Muscle layer of colon (tissue), 2 donors: ENCODE data around the gene CDH1.

ENCODE experiments used
- H3K27ac ChIP-seq: one replicate; pipeline ENCODE4 v1.7.0; 2013; ENCODE audit warnings: low read depth, mild to moderate bottlenecking, low read length, moderate library complexity
- H3K27me3 ChIP-seq, 2 donors: one replicate each; pipeline ENCODE4 v1.7.0; 2013; ENCODE audit warnings: low read length in 2 of 2, mild to moderate bottlenecking in 2 of 2; ENCODE audit not compliant: insufficient read depth in 2 of 2, control insufficient read depth in 1 of 2
- H3K36me3 ChIP-seq: one replicate; pipeline ENCODE4 v1.7.0; 2013; ENCODE audit warnings: mild to moderate bottlenecking, low read length; ENCODE audit not compliant: insufficient read depth
- H3K4me1 ChIP-seq: one replicate; pipeline ENCODE4 v1.7.0; 2013; ENCODE audit warnings: mild to moderate bottlenecking, low read length; ENCODE audit not compliant: insufficient read depth
- H3K4me3 ChIP-seq, 2 donors: one replicate each; pipeline ENCODE4 v1.7.0; 2013; ENCODE audit warnings: low read length in 2 of 2, low read depth in 1 of 2, mild to moderate bottlenecking in 1 of 2, moderate library complexity in 1 of 2
- H3K9ac ChIP-seq: one replicate; pipeline ENCODE4 v1.7.0; 2013; ENCODE audit warnings: low read length
- H3K9me3 ChIP-seq: one replicate; pipeline ENCODE4 v1.7.0; 2013; ENCODE audit warnings: mild to moderate bottlenecking, low read length
- donor health status: abdominal sarcoma.
- donor health status: Adenocarcinoma of cecum.

Gene CDH1

DNA sequence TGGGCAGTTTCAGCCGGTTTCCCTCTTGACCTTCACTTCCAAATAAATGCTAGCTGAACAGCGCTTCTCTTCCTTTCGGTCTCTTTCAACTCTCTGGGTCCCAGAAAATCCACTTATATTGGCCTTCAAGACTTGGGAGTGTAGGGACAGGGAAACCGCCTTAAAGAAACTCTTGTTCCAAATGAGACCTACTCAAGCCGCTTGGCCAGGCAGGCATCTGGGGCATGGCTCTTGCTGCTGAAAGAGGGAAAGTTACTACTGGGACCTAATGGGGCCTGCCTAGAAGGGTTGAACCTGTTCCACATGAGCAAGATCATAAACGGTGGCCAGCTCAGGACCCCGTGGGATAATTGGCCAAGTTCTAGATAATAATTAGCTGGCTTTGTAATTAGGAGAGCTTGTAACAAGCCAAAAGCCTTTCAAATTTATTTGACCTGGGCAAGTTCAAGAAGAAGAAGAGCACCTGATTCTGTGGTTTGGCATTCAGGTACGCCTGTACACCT, 13.2 kb downstream of the CDH1 start:
- H3K36me3 ChIP-seq: no peaks in the 10 kb centered on the region
- no peak overlapping the region for H3K9ac ChIP-seq
- H3K4me3 ChIP-seq: no peak overlapping the region
- H3K4me1 ChIP-seq: no peaks in the 10 kb centered on the region
- no peaks in the 10 kb centered on the region for H3K9me3 ChIP-seq
- H3K27ac ChIP-seq: no peak overlapping the region
- H3K27me3 ChIP-seq: no peaks in the 10 kb centered on the region

DNA sequence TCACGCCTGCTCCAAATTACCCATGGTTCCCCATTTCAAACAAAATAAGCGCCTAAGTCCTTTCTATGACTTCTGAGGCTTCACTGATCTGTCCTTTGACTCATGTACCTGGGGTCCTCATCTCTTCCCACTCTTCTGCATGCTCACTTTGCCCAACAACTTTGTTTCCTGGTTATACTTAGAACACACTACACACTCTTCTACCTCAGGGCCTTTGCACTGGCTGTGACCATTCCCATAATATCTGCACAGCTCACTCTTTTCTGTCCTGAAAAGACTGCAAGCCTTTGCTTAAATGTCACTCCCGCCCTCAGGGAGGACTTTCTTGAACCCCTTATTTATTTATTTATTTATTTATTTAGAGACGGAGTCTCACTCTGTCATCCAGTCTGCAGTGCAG, 14.1 kb downstream of the CDH1 start:
- no peaks in the 10 kb centered on the region for H3K9me3 ChIP-seq
- no peak overlapping the region for H3K9ac ChIP-seq
- H3K27me3 ChIP-seq: no peaks in the 10 kb centered on the region
- H3K27ac ChIP-seq: no peak overlapping the region
- no peaks in the 10 kb centered on the region for H3K4me1 ChIP-seq
- H3K4me3 ChIP-seq: no peak overlapping the region
- H3K36me3 ChIP-seq: no peaks in the 10 kb centered on the region

DNA sequence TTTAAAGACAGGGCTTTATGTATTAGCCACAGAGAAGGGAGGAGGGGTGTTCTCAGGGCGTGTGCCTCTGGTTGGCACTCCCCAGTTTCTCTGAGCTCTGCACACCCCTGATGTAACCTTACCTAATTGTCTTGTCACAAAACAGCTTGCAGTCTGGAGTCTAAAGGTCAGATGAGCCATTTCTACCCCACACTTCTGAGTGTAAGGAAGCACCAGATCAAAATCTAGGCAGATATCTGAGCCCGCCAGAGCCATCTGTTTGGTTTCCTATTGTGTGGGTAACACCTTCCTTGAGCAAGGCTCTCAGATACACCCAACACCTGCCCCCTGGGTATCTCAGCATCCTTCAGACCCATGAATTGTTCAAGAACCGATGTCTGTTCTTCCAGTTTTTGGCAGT, 15.5 kb downstream of the CDH1 start:
- no peak overlapping the region for H3K4me3 ChIP-seq
- no peak overlapping the region for H3K9ac ChIP-seq
- H3K36me3 ChIP-seq: no peaks in the 10 kb centered on the region
- no peak overlapping the region for H3K27ac ChIP-seq
- H3K4me1 ChIP-seq: no peaks in the 10 kb centered on the region
- no peaks in the 10 kb centered on the region for H3K27me3 ChIP-seq
- H3K9me3 ChIP-seq: no peaks in the 10 kb centered on the region

DNA sequence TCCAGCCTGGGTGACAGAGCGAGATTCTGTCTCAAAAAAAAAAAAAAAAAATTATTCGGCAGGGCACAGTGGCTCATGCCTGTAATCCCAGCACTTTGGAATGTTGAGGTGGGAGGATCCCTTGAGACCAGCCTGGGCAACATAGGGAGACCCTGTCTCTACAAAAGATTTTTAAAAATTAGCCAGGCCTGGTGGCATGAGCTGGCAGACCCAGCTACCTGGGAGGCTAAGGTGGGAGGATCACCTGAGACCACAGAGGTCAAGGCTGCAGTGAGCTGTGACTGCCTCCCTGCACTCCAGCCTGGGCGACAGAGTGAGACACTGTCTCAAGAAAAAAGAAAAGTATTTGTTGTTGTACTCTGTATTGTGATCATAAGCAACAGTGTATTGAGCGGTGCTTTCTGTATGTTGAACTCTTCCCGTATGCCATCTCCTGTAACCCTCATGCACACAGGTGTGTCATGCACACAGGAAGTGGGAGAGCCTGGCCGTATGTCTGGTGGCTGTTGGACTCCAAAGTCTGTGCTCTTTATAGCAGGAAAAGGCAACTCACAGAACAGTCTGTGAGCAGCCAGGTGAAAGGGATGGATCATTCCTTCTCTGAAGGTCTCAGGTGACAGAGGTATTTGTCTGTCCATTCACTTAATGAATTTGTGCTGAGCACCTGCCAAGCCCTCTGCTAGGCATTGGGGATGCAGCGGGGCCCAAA, 17.1 kb downstream of the CDH1 start:
- no peaks in the 10 kb centered on the region for H3K27me3 ChIP-seq
- H3K9ac ChIP-seq: no peak overlapping the region
- no peaks in the 10 kb centered on the region for H3K36me3 ChIP-seq
- no peak overlapping the region for H3K27ac ChIP-seq
- H3K4me3 ChIP-seq: no peak overlapping the region
- no peaks in the 10 kb centered on the region for H3K9me3 ChIP-seq
- no peaks in the 10 kb centered on the region for H3K4me1 ChIP-seq

DNA sequence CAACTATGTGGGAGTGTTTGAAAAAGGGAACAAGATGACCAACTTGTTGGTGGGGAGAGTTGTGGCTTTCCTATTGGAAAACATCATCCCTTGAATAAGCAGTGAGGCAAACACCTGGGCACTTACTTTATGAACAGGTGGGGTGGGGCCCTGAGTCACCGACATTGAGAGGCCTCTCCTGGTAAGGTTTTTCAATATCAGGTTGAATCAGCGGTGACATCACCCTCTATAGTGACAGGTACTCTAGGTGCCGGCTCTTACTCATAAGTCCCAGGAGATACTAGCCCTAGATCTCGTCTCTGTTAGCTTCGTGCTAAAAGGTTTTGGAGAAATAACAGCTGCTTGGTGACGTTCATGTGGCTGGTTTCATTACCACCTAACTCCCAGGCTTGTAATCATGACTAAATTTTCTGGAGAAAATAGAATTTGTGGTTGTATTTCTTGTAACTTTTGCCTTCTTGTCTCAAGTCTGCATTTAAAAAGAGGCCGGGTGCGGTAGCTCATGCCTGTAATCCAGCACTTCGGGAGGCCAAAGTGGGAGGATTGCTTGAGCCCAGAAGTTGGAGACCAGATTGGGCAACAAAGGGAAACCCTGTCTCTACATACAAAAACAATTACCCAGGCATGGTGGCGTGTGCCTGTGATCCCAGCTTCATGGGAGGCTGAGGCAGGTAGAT, 19.3 kb downstream of the CDH1 start:
- Histone ChIP-seq H3K27ac (no peak overlapping the region), H3K4me3 (no peak overlapping the region), H3K4me1 (no peaks in the 10 kb centered on the region)

DNA sequence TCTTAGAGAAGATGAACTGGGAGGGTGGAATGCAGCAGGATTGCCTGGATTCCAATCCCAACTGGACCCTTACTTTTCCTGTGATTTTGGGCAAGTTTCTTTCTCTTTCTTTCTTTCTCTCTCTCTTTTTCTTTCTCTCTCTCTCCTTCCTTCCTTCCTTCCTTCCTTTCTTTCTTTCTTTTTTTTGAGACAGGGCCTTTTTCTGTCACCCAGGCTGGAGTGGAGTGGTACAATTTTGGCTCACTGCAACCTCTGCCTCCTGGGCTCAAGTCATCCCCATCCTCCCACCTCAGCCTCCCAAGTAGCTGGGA, 20.5 kb downstream of the CDH1 start:
- H3K9ac ChIP-seq: no peak overlapping the region
- H3K27ac ChIP-seq: no peak overlapping the region
- peaks cover 0 to 6% of the 10 kb centered on the region in 2 donors for H3K27me3 ChIP-seq
- H3K4me1 ChIP-seq: no peaks in the 10 kb centered on the region
- H3K4me3 ChIP-seq: no peak overlapping the region
- H3K36me3 ChIP-seq: no peaks in the 10 kb centered on the region
- H3K9me3 ChIP-seq: no peaks in the 10 kb centered on the region

More for the DNA sequence above, 19.3 kb downstream of the CDH1 start:
- H3K9me3 ChIP-seq: no peaks in the 10 kb centered on the region
- H3K36me3 ChIP-seq: no peaks in the 10 kb centered on the region
- peaks cover 0 to 6% of the 10 kb centered on the region in 2 donors for H3K27me3 ChIP-seq
- no peak overlapping the region for H3K9ac ChIP-seq

DNA sequence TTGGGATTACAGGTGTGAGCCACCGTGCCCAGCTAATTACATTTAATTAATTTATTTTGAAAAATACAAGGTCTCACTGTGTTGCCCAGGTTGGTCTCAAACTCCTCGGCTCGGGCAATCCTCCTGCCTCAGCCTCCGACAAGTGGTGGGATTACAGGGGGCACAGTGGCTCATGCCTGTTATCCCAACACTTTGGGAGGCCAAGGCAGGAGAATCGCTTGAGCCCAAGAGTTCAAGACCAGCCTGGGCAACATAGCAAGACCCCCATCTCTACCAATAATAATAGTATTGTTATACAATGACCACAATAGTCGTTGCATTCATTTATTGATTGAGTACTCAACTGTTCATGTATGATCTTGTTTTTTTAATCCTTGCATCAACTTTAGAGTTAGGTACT, 22.0 kb downstream of the CDH1 start:
- H3K4me1 ChIP-seq: no peaks in the 10 kb centered on the region
- H3K9me3 ChIP-seq: no peaks in the 10 kb centered on the region
- H3K27me3 ChIP-seq: peaks cover 0 to 6% of the 10 kb centered on the region in 2 donors
- no peak overlapping the region for H3K27ac ChIP-seq
- H3K36me3 ChIP-seq: no peaks in the 10 kb centered on the region
- no peak overlapping the region for H3K4me3 ChIP-seq
- H3K9ac ChIP-seq: no peak overlapping the region

DNA sequence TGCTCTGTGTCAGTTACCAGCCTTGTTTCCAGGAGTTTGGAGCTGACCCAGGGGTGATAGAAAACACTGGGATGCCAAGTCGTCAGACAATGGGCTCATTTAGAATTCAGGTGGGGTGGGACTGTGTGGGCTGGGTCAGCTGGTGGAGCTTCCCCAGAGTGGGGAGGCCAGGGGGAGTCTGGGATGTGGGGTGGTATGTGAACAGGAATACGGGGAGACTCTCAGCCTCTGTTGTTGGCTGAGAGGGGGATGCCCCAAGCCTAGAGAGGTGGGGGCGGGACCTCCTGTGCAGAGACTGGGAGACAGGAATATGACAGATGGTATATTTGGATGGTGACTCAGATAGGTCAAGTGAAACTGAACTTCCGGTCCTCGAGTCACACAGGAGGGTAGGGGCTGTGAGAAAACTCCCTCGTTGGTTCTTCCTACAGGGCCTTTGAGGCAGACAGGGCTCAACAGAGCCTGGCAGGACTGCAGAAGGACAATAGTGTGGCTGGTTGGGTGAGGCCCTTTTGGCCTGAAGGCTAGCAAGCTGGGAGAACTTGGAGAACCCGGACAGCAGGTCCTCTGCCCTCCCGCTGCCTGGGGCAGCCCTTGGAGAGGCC, 23.7 kb downstream of the CDH1 start:
- Histone ChIP-seq H3K27ac (no peak overlapping the region), H3K4me1 (no peaks in the 10 kb centered on the region), H3K27me3 (peaks cover 0 to 6% of the 10 kb centered on the region in 2 donors), H3K9ac (no peak overlapping the region), H3K4me3 (no peak overlapping the region), H3K36me3 (no peaks in the 10 kb centered on the region), H3K9me3 (no peaks in the 10 kb centered on the region)

DNA sequence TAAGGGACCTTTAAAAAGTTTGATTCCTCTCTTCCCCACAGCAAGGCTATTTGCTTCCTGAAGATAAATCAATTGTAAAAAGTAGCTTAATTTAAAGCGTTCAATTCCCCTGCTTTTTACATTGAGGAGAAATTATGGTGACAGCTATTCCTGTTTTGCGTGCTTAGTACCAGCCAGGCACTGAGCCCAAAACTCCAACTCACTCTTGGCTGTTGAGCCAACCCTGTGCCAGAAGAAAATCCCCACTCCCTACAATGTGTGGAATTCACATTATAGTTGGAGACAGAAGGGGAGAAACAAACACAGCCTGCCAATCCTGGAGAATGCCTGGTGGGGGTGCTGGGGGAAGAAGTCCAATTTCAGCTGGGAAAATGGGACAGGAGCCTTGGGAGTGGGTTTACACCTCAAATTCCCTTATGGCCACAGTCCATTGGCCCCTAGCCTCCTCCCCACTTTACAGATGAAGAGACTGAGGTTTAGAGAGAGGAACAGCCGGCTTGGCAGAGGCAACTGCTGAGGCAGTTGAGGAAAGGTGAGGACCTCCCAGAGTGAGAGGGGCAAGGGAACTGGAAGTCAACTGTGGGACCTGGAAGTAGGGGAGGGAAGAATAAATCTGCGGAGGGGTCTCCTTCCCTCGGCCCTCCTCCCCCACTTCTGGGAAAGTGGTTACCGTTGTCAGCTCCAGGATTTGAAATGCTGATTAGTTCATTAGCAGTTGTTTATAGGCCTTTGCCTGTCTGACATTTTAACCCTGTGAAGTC, 26.1 kb downstream of the CDH1 start:
- Histone ChIP-seq H3K36me3 (no peaks in the 10 kb centered on the region), H3K4me3 (no peak overlapping the region), H3K27me3 (peaks cover 0 to 6% of the 10 kb centered on the region in 2 donors), H3K4me1 (no peaks in the 10 kb centered on the region), H3K27ac (no peak overlapping the region), H3K9me3 (no peaks in the 10 kb centered on the region), H3K9ac (no peak overlapping the region)

DNA sequence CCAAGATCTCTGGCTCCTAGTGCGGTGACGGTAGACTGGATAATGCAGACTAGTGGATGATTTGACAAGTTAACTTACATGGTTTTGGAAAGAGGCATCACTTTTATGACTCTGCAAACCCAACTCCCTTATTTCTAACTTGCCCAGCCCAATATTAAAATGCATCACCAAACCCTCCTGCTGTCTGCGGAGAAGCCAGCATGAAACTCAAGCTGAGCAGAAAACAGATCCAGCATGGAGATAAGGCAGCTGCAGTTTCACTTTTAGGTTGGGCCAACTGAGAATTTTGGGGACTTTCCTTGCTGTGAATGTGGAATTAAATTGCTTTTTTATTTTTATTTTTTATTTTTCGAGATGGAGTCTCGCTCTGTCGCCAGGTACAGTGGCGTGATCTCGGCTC, 27.8 kb downstream of the CDH1 start:
- peaks cover 0 to 6% of the 10 kb centered on the region in 2 donors for H3K27me3 ChIP-seq
- H3K9me3 ChIP-seq: no peaks in the 10 kb centered on the region
- H3K4me3 ChIP-seq: no peak overlapping the region
- no peaks in the 10 kb centered on the region for H3K4me1 ChIP-seq
- no peaks in the 10 kb centered on the region for H3K36me3 ChIP-seq
- no peak overlapping the region for H3K27ac ChIP-seq
- H3K9ac ChIP-seq: no peak overlapping the region

DNA sequence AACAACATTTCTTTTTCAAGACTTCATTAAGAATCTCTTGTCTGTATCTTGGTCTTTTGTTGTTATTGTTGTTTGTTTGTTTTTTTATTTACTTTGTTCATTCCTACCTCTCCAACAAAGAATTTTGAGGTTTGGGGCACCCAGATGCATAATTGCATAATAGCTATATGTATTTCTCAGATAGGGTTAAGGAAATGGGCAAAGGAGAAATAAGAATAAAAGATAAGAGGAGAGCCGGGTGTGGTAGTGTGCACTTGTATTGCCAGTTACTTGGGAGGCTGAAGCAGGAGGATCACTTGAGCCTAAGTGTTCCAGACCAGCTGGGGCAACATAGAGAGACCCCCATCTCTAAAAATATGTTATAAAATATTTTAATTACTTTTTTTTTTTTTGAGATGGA, 30.5 kb downstream of the CDH1 start:
- Histone ChIP-seq H3K9me3 (no peaks in the 10 kb centered on the region), H3K27ac (no peak overlapping the region), H3K27me3 (no peaks in the 10 kb centered on the region), H3K9ac (no peak overlapping the region), H3K36me3 (no peaks in the 10 kb centered on the region), H3K4me1 (no peaks in the 10 kb centered on the region), H3K4me3 (no peak overlapping the region)
